ENCODE results near the gene HDLBP.

DNA sequence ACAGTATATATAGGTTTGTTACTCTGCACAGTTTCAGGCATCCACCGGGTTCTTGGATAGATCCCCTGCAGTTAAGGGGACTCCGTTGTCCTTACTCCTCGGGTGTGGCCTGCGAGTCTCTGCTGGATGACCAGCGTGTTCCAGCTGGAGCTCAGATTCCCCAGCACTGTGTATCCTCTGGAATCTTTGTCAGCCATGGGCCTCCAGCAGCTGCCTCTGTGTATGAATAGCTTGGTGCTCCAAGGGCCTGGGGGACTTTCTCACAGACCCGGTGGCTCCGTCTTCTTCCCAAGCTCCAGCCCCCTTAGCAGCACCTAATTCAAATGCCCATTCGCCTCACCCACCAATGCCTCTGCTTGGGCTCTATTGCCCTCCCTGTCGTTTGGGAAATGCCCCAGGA, 120.7 kb downstream of the HDLBP start:
- no peak for TF ChIP-seq CTCF (IDR thresholded peaks at IDR 0.05 in 8 of 11, conservative IDR thresholded peaks at IDR 0.05 in 3 of 11)
- TF ChIP-seq POLR2A (IDR thresholded peaks at IDR 0.05), result no peak
- TF ChIP-seq POLR2AphosphoS5 (IDR thresholded peaks at IDR 0.05), result no peak

Measured in spleen (tissue), 7 donors.